T-helper 2 cell treated with Interferon-gamma antibody and Interleukin-4, amounts not matched to agents 5 μg/mL and 100 μg/mL, for 36 hours (primary cell): ENCODE measurements around the gene LAMA3.
A peak's percentile ranks its signal among the peaks of the same experiment; 100 is the strongest.

ENCODE experiments used
- DNase-seq: peaks from one replicate; pipeline ENCODE4 v3.0.0; 2021; ENCODE audit warnings: low spot score
- H3K27ac Mint-ChIP-seq: one replicate; pipeline ENCODE4 v1.8.0; 2021; ENCODE audit warnings: mild to moderate bottlenecking, mixed read lengths
- H3K27me3 Mint-ChIP-seq: one replicate; pipeline ENCODE4 v1.8.0; 2021; ENCODE audit warnings: low read depth, mixed read lengths
- H3K36me3 Mint-ChIP-seq: one replicate; pipeline ENCODE4 v1.8.0; 2021; ENCODE audit warnings: low read depth, mixed read lengths
- H3K4me1 Mint-ChIP-seq: one replicate; pipeline ENCODE4 v1.8.0; 2021; ENCODE audit warnings: low read depth, mixed read lengths
- H3K4me3 Mint-ChIP-seq: one replicate; pipeline ENCODE4 v1.8.0; 2022; ENCODE audit warnings: mild to moderate bottlenecking, moderate library complexity, mixed read lengths
- H3K9me3 Mint-ChIP-seq: one replicate; pipeline ENCODE4 v1.8.0; 2021; ENCODE audit warnings: mixed read lengths

LAMA3 gene

DNA sequence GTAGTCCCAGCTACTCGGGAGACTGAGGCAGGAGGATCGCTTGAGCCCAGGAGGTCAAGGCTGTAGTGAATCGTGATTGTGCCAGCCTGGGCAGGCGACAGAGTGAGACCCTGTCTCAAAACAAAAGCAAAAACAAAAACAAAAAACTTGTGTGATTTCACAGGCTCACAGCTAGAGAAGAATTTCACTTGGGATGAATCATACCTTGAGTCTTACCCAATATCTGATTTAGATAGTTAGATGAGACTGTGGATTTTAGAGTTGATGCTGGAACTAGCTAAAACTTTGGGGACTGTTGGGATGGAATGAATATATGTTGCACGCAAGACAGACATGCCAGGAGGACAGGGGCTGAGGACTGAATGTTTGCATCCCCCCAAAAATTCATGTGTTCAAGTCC lies 31.0 kb upstream of the LAMA3 start:
- H3K4me3 Mint-ChIP-seq: no peak overlapping the region
- DNase-seq: no peak
- peaks cover 13% of the 10 kb centered on the region for H3K4me1 Mint-ChIP-seq
- H3K27ac Mint-ChIP-seq: no peak overlapping the region
- H3K9me3 Mint-ChIP-seq: no peaks in the 10 kb centered on the region
- H3K27me3 Mint-ChIP-seq: peaks cover 55% of the 10 kb centered on the region
- peaks cover 2% of the 10 kb centered on the region for H3K36me3 Mint-ChIP-seq

DNA sequence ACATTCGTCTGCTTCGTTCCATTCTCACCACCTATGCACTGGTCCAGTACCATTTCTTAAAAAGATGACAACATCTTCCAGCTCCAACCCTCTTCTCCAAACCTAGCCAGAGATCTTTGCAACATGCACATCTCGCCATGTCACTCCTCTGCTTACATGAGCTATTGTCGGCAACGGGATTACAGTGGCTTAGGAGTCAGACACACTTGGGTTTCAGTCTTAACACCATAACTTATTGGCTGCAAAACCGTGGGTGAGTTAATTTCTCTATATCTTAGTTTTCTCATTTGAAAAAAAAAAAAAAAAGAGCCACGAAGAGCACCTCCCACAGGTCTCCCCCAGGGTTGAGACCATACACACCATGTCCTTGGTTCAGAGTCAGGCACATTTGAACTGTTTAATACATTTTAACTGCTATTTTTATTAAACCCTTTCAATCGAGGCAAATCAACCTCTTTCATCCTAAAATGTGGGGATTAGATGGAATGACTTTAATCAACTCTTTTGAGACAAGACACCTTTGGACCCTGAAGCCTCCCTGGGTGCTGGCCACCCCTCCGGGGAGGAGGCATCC lies 27.4 kb upstream of the LAMA3 start:
- no peak for DNase-seq
- peaks cover 19% of the 10 kb centered on the region for H3K4me1 Mint-ChIP-seq
- H3K27me3 Mint-ChIP-seq: peaks cover 77% of the 10 kb centered on the region
- peak overlapping the region; percentile 54 for H3K4me3 Mint-ChIP-seq
- H3K36me3 Mint-ChIP-seq: peaks cover 2% of the 10 kb centered on the region
- H3K9me3 Mint-ChIP-seq: no peaks in the 10 kb centered on the region
- no peak overlapping the region for H3K27ac Mint-ChIP-seq

DNA sequence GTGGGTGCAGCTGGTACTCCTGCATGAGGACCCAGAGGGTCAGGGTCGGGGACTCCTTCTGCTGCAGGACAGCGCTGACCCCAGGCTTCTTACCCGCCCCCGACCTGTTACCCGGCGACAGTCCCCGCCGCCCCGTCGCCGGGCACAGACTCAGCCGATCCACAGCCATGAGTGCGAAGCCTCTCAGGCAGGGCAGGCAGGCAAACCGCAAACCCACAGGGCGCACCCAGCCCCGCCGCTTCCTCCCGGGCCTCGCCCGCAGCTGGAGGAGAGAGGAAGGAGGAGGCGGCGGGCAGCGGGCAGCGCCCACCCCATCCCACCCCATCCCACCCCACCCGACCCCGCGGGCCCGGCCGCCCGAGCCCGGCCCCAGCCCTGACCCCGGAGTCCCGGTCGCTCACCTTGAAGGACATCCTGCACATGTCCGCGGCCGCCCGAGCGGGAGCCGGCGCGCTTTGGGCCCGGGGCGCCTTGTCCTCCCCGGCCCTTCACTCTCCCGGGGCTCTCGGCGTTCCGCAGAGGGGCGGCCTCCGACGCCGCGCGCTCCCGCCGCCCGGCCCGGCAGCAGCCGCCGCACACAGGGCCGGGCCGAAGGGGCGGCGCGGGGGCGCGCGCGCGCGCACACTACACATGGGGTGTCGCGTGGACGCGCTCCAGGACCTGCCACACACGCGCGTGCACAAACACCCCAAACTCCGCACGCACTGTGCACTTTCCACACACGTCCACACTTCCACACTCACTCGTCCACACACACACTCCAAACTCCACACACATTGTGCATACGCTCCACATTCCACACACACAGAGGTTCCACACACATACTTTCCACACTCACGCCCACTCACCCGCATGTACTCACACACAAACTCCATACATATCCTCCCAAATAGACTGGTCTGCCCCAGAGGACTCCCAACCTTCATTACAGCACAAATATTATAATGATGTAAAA lies 26.7 kb upstream of the LAMA3 start, which contains the start of gene ANKRD29:
TSS of gene ANKRD29 (minus strand) at position 603 of the 955 bp plus-strand sequence. CDS start at position 422, 181 bp downstream.
- Mint-ChIP-seq H3K4me3 (peak within 1 kb of the TSS; percentile 86), H3K4me1 (peaks cover 19% of the 10 kb centered on the region), H3K27ac (peak within 1 kb of the TSS; percentile 28), H3K36me3 (peaks cover 2% of the 10 kb centered on the region), H3K27me3 (peaks cover 79% of the 10 kb centered on the region), H3K9me3 (no peaks in the 10 kb centered on the region)
- DNase-seq: peak; percentile 47

DNA sequence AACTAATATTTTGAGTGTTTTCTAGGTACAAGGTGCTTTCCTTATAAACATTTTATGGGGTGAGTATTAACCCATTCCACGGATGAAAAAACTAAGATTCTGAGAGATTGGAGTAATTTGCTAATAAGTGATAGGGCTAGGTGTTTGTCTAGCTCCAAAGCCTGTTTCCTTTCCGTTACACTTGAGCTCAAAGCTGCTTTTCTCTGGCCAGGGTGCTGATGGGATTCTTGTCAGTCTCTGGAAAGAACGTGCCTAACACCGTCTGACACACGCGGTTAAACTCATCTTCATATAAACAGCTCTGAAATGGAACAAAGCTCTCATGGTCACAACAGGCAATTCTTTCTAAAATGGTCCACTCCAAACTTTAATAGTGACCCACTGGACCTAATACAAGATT lies 24.6 kb upstream of the LAMA3 start:
- peaks cover 2% of the 10 kb centered on the region for H3K36me3 Mint-ChIP-seq
- peaks cover 73% of the 10 kb centered on the region for H3K27me3 Mint-ChIP-seq
- H3K9me3 Mint-ChIP-seq: no peaks in the 10 kb centered on the region
- no peak overlapping the region for H3K4me3 Mint-ChIP-seq
- DNase-seq: no peak
- peaks cover 19% of the 10 kb centered on the region for H3K4me1 Mint-ChIP-seq
- no peak overlapping the region for H3K27ac Mint-ChIP-seq

DNA sequence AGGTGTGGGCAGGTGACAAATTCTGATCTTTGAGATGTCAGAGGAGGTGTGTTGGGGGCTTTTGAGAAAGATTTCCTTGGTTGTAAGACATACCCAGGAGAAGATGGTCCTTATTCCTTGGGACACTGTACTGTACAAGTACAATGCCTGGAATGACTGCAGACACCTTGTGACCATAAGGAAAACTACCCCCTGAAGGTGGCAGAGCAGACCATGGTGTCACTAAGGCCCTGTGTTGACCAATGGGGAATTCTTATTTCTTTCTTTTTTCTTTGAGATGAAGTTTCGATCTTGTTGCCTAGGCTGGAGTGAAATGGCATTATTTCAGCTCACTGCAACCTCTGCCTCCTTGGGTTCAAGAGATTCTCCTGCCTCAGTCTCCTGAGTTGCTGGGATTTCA lies 22.1 kb upstream of the LAMA3 start:
- H3K4me3 Mint-ChIP-seq: no peak overlapping the region
- H3K36me3 Mint-ChIP-seq: no peaks in the 10 kb centered on the region
- peaks cover 13% of the 10 kb centered on the region for H3K4me1 Mint-ChIP-seq
- DNase-seq: no peak
- H3K9me3 Mint-ChIP-seq: no peaks in the 10 kb centered on the region
- H3K27ac Mint-ChIP-seq: no peak overlapping the region
- H3K27me3 Mint-ChIP-seq: peaks cover 53% of the 10 kb centered on the region

DNA sequence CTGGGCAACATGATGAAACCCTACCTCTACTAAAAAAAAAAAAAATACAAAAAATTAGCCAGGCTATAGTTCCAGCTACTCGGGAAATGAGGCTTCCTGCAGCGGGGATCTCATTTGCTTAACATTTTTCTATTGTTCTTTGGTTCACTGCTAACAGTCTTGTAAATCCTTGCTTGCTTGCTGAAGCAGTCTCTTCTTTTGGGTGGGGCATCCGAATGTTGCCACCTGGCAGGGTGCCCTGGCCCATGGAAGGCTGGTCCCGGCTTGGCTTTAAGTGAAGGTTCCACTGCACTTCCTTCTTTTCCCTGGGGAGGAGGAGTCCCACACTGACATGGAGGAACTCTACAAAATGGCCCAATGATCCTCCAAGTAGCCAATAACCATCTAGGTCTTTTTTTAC lies 20.5 kb upstream of the LAMA3 start:
- H3K4me3 Mint-ChIP-seq: no peak overlapping the region
- H3K27me3 Mint-ChIP-seq: peaks cover 46% of the 10 kb centered on the region
- no peaks in the 10 kb centered on the region for H3K9me3 Mint-ChIP-seq
- peaks cover 3% of the 10 kb centered on the region for H3K4me1 Mint-ChIP-seq
- H3K36me3 Mint-ChIP-seq: no peaks in the 10 kb centered on the region
- DNase-seq: no peak
- no peak overlapping the region for H3K27ac Mint-ChIP-seq

DNA sequence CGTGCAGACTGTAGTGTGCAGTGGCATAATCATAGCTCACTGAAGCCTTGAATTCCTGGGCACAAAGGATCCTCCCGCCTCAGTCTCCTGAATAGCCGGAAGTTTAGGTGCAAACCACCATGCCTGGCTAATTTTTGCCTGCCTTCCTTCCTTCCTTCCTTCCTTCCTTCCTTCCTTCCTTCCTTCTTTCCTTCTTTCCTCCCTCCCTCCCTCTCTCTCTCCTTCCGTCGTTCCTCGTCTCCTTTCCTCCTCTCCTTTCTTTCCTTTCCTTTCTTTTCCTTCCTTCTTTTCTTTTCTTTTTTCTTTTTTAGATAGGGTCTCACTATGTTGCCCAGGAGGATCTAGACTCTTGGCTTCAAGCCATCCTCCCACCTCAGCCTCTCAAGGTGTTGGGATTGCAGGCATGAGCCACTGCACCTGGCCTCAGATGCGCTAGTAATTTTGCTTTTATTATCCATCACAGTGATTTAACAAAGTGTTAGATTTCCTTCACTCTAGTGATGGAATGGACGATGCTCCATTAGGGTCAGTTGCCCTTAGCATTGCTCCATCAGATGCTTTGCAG lies 20.0 kb upstream of the LAMA3 start:
- Mint-ChIP-seq H3K4me1 (peaks cover 3% of the 10 kb centered on the region), H3K27me3 (peaks cover 44% of the 10 kb centered on the region), H3K9me3 (no peaks in the 10 kb centered on the region), H3K4me3 (no peak overlapping the region), H3K36me3 (no peaks in the 10 kb centered on the region), H3K27ac (no peak overlapping the region)
- DNase-seq: no peak

DNA sequence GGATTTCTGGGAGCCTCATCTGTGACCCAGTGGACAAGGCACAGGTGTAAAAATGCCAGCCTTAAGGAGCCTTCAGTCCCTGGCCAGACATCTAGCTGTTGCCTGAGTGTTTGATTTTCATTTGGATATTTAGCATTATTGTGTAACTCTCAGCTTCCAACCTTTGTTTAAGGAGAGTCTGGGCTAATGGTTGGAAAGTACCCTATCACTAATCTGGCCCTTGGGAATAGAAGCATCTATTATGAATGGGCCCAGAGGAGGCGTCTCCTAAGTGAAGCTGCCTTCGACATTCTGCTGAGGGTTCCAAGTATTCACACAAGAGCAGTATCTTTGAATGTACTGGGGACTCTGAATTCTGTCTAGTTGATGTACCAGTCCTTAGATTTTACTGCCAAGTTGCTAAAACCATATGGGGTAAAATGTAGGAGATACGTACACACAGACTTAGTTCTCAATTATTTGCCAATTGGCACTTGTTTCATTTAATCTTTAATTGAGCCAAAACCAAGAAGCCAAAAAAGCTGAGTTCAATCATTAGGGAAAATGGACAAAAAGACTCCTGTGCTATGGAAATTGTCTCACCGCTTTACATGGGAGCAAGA lies 19.3 kb upstream of the LAMA3 start:
- Mint-ChIP-seq H3K4me3 (no peak overlapping the region), H3K4me1 (peaks cover 3% of the 10 kb centered on the region), H3K9me3 (no peaks in the 10 kb centered on the region), H3K27ac (no peak overlapping the region), H3K27me3 (peaks cover 38% of the 10 kb centered on the region), H3K36me3 (no peaks in the 10 kb centered on the region)
- DNase-seq: no peak

DNA sequence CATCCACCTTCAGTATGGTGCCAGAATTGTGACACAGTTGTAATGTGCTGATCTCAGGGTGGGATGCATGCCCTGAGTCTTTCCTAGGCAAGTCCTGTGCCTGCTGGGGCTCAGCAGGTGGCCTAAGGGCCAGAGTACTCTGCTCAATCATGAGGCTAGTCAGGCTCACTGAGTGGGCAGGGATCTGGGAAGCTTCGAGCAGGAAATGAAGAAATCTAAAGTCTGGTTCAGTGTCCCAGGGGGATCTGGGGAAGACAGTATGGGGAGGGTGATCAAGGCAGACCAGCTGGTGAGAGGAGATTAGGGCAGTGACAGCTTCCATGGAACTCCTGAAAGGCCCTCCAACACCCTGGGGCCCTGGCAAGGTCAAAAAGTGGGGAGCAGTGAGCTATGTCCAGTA lies 17.7 kb upstream of the LAMA3 start:
- H3K4me1 Mint-ChIP-seq: no peaks in the 10 kb centered on the region
- H3K27me3 Mint-ChIP-seq: peaks cover 32% of the 10 kb centered on the region
- H3K27ac Mint-ChIP-seq: no peak overlapping the region
- H3K9me3 Mint-ChIP-seq: no peaks in the 10 kb centered on the region
- no peaks in the 10 kb centered on the region for H3K36me3 Mint-ChIP-seq
- no peak overlapping the region for H3K4me3 Mint-ChIP-seq
- DNase-seq: no peak

DNA sequence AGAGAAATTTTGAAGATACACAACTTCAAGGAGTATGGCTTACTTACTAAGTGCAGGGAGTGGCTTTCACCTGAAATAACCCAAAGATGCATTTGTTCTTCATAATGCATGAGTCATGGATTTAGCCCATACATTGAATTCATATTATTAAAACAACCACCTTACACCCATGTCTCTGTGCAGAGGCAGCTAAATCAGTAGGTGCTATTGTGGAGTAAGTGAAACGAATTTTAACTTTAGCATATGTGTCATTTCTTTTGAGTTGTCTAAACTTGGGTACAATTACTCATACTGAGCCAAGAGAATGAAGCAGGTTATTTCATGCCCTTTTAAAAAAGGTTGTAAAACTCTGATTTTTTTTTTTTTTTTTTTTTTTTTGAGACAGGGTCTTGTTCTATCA lies 15.5 kb upstream of the LAMA3 start:
- Mint-ChIP-seq H3K27me3 (peaks cover 28% of the 10 kb centered on the region), H3K4me1 (no peaks in the 10 kb centered on the region), H3K27ac (no peak overlapping the region), H3K4me3 (no peak overlapping the region), H3K9me3 (no peaks in the 10 kb centered on the region), H3K36me3 (no peaks in the 10 kb centered on the region)
- no peak for DNase-seq

DNA sequence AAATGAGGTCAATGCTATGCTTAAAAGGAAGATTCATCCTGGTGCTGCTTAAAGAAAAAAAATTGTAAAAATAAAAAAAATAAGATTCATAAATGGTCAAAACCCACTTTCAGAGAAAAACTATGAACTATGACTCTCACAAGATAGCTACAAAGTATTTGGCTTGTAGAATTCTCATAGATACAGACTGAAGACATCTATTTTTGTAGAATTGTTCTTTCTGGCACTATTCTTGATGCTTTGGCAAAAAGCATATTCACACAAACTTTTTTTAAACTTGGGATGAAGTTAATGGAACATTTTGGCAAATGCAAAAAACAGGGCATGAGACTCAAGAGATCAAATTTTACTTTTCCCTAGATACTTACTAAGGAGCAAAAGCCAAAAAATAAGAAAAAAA lies 14.0 kb upstream of the LAMA3 start:
- no peaks in the 10 kb centered on the region for H3K36me3 Mint-ChIP-seq
- H3K4me3 Mint-ChIP-seq: no peak overlapping the region

DNA sequence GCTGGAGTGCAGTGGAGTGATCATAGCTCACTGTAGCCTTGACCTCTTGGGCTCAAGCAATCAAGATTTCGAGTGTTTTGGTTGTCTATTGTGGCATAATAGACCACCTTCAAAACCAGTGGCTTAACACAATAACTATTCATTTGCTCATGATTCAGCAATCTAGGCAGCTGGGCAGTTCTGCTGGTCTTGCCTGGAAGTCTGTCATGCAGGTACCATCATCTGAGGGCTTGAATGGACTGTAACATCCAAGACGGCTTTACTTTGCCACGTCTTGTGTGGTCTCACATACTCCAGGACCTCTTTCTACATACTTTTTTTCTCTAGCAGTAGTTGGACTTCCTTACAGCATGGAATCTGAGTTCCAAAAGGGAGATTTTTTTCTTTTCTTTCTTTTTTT lies 13.4 kb upstream of the LAMA3 start:
- no peak overlapping the region for H3K4me3 Mint-ChIP-seq
- no peaks in the 10 kb centered on the region for H3K36me3 Mint-ChIP-seq
- H3K9me3 Mint-ChIP-seq: no peaks in the 10 kb centered on the region
- no peak for DNase-seq
- no peaks in the 10 kb centered on the region for H3K4me1 Mint-ChIP-seq
- no peak overlapping the region for H3K27ac Mint-ChIP-seq
- peaks cover 27% of the 10 kb centered on the region for H3K27me3 Mint-ChIP-seq

More for the DNA sequence above, 14.0 kb upstream of the LAMA3 start:
- no peak for DNase-seq
- Mint-ChIP-seq H3K9me3 (no peaks in the 10 kb centered on the region), H3K4me1 (no peaks in the 10 kb centered on the region), H3K27me3 (peaks cover 27% of the 10 kb centered on the region), H3K27ac (no peak overlapping the region)

DNA sequence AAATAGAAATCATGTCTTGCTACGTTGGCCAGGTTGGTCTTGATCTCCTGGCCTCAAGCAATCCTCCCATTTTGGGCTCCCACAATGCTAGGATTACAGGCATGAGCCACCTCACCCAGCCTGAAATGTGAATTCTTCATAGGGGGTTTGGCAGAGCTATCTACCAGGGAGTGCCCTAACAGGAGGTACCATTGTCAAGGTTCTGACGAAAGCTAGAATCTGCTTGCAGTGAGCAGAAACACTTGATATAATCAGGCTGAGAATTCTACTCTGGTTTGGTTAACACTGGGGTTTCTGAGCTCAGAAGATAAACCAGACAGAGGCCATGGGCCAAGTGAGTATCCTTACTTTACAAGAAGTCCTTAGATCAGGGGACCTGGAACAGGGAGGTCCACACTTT lies 7.2 kb upstream of the LAMA3 start:
- peaks cover 49% of the 10 kb centered on the region for H3K27me3 Mint-ChIP-seq
- H3K27ac Mint-ChIP-seq: no peak overlapping the region
- H3K9me3 Mint-ChIP-seq: no peaks in the 10 kb centered on the region
- no peaks in the 10 kb centered on the region for H3K4me1 Mint-ChIP-seq
- H3K4me3 Mint-ChIP-seq: no peak overlapping the region
- no peaks in the 10 kb centered on the region for H3K36me3 Mint-ChIP-seq
- DNase-seq: no peak

DNA sequence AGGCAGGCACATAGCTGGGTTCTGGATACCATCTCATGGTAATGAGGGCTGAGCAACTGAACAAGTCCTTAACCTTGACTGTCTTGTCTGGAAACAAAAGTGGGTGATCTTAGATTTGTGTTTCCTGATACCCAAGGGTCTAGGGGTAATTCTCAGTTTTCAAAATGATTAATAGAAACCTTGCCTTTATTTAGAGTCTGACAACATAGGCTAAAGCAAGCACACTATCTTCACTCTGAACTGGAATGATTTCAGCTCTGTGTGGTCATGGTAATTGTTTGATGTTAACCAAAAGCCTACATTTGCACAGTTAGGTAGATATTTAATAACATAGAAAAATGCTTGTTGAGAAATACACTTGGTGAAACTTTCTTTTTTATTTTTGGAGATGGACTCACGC lies 6.8 kb upstream of the LAMA3 start:
- no peak overlapping the region for H3K27ac Mint-ChIP-seq
- no peaks in the 10 kb centered on the region for H3K36me3 Mint-ChIP-seq
- DNase-seq: no peak
- H3K4me3 Mint-ChIP-seq: no peak overlapping the region
- H3K9me3 Mint-ChIP-seq: no peaks in the 10 kb centered on the region
- H3K4me1 Mint-ChIP-seq: no peaks in the 10 kb centered on the region
- peaks cover 49% of the 10 kb centered on the region for H3K27me3 Mint-ChIP-seq
